ENCODE data around the gene BRWD1.

BRWD1 gene

DNA sequence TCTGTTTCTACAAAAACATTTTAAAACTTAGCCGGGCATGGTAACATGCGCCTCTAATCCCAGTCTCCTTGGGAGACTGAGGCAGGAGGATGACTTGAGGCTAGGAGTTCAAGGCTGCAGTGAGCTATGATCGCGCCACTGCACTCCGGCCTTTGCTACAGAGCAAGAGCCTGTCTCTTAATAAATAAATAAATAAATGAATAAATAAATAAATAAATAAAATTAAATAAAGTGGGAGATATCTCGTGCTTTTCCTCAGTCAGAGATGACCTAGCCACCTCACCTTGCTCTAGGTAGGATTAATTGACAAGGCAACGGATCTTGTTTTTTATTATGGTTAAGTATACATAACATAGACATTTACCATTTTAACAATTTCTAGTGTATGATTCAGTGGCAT lies 14.3 kb upstream of the BRWD1 start:
- no peak for DNase-seq (ENCODE audit: low read depth)

GRCh38 chr21:39326607-39327307 lies 13.3 kb upstream of the BRWD1 start:
- DNase-seq (ENCODE audit: low read depth), result no peak

GRCh38 chr21:39325458-39325857 lies 12.0 kb upstream of the BRWD1 start:
- DNase-seq (ENCODE audit: low read depth), result no peak

DNA sequence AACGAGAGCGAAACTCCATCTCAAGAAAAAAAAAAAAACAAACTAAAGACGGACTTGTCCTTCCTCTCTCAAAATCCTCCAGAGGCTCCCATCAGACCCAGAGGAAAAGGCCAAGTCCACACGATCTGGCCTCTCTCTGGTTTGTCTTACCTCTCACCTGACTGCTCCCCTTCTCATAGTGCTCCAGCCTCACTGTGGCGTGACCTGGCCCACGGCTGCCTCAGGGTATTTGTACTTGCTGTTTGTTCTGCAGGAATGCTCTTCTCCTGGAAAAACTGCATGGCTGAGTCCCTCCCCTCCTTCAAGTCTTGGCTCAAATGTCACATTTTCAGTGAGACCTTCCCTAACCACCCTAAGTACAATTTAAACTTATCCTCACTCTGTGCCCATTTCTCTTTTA lies 8.0 kb upstream of the BRWD1 start:
- DNase-seq (ENCODE audit: low read depth), result no peak

- DNase-seq (ENCODE audit: low read depth), result no peak
Observed at GRCh38 chr21:39319814-39320332, 6.4 kb upstream of the BRWD1 start.

DNA sequence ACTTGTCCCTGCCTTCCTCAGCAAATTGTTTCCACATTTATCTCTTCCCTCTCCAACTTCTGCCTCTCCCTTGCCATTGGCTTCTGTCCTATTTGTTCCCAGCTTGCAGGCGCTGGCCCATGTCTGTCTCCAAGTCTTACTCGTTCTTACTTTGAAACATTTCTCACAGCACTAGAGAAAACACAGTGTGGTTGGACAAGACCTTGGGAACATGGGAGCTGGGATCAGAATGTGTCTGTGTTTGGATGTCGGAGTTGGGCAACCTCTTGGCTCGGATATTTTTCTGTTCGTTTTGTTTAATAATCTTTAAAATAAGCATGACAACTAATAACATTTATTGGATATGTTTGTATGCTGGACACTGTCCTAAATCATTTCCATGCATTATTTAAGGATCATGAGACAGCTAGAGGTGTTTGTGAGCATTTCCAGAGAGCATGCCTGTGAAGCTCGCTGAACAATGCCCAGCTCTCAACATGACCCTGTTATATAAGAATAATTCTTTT lies 5.9 kb upstream of the BRWD1 start:
- no peak for DNase-seq (ENCODE audit: low read depth)

- DNase-seq (ENCODE audit: low read depth), result no peak
Observed at GRCh38 chr21:39318091-39318959, 4.9 kb upstream of the BRWD1 start.

DNA sequence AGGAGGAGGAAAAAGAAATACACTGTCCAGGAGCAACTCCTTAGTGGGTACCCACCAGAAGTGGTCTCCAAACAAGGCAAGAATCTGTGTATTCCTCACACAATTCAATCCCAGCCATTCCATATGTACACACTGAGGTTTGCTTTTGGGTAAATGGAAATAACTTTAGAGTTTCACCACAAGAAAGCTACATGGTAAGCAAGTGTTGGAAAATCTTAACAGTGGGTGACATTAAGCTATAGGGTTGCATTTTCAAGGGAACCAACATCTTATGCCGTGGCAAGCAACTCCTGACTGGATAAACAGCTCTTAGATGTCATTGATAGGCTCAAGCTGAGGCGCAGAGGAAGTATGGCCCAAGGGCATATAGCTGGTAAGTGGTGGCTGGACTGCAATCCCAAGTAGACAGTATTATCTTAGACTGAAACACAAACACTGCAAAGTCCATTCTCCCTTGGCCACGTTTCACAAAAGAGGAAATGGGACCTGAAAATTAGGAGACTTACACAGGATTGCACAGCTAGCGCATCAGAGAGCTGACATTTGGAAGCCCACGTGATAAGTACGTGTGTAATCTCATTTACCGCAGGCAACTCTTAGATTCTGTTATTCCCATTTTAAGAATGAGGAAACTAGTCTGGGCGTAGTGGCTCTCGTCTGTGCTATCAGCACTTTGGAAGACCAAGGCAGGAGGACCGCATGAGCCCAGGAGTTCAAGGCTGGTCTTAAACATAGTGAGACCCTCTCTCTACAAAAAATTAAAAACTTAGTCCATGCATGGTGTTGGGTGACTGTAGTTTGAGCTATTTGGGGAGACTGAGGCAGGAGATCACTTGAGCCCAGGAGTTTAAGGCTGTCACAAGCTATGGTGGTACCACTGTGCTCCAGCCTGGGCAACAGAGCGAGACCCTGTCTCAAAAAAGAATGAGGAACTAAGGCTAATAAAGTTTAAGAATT lies 4.0 kb upstream of the BRWD1 start:
- DNase-seq (ENCODE audit: low read depth), result no peak

GRCh38 chr21:39316729-39317128 lies 3.3 kb upstream of the BRWD1 start:
- no peak for DNase-seq (ENCODE audit: low read depth)

GRCh38 chr21:39315603-39316445 lies 2.4 kb upstream of the BRWD1 start:
- DNase-seq (ENCODE audit: low read depth), result no peak

- peak; percentile 17 for DNase-seq (ENCODE audit: low read depth)
Observed at GRCh38 chr21:39314143-39315027, 953 bp upstream of the BRWD1 start.

DNA sequence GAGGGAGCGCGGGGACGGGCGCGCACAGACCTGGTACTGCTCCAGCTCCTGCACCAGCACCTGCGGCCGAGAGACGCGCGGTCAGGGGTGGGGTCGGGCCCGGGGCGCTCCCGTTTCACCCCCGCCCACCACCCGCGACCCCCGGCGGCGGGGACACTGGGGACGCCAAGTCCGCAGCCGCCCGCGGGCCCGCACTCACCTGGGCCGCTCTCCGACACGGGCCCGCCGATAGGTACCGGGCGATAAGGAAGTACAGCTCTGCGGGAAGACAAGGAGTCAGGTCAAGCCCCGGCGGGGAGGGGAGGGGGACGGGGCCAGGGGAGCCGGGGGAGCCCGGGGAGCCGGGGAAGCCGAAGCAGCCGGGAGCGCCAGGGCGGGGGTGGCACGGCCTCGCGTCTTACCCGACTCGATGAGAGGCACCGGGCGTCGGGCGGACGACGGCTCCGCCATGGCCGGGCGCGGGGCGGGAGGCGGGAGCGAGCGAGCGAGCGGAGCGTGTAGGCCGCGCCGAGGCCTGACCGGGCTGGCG lies 326 bp downstream of the BRWD1 start:
- peak; percentile 21 for DNase-seq (ENCODE audit: low read depth)

GRCh38 chr21:39312112-39313041 lies 1.1 kb downstream of the BRWD1 start:
- DNase-seq (ENCODE audit: low read depth), result peak; percentile 93

DNA sequence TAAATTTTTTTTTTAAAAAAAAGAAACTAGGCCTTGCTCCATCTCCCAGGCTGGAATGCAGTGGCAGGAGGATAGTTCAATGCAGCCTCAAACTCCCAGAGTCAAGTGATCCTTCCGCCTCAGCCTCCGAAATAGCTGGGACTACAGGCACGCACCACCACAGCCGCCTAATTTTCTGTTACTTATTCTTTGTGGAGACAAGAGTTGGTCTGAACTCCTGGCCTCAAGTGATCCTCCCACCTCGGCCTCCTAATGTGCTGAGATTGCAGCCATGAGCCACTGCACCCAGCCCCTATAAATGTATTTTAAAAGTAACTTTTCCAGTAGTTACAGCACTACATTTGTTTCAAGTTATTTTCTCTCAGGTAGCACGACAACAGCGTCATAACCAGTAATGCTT lies 2.3 kb downstream of the BRWD1 start:
- no peak for DNase-seq (ENCODE audit: low read depth)

- DNase-seq (ENCODE audit: low read depth), result no peak
Observed at GRCh38 chr21:39307466-39307865, 6.0 kb downstream of the BRWD1 start.

GRCh38 chr21:39300587-39300986 lies 12.8 kb downstream of the BRWD1 start:
- DNase-seq (ENCODE audit: low read depth), result no peak

DNA sequence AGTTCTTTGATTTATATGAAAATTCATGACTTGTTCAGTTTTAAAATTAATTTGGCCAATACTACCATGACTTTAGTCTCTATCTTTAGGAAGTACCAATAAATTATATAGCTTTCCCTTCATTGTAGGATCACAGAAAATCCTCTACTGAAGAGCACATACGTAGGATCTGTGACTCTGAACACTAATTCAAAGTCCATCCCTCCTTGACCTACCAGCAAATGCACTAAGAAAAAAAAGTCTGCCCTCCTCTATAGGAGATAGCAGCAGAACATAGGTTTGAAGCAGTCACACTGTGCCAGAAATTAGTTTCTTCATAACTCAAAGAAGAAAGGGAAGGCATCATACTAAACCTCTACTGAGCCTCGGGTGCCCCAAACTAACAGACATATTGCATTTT lies 16.5 kb downstream of the BRWD1 start:
- DNase-seq (ENCODE audit: low read depth), result no peak

DNA sequence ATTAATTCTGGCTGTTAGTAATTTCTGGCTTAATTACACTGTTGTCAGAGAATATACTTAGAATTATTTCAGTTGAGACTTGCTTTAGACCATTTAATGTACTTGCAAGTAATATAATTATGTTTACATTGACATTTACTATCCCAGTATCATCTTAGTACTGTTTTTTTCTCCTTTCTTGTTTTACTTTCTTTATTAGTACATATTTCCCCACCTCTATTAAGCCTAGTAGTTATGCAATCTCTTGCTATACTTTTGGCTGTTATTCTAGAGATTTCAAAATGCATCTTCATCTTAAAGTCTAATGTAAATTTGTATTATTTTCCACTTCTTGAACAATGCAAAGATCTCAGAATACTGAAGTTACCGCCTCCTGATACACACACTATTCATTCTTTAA lies 24.4 kb downstream of the BRWD1 start:
- DNase-seq (ENCODE audit: low read depth), result no peak

GRCh38 chr21:39282911-39283310 lies 30.5 kb downstream of the BRWD1 start:
- no peak for DNase-seq (ENCODE audit: low read depth)
